H54 (cell line): ENCODE data around the gene RNASEH2A.

Experiments
- DNase-seq: peaks from one replicate; pipeline ENCODE4 v3.0.0; 2011; ENCODE audit warnings: low spot score, mixed read lengths; ENCODE audit not compliant: insufficient read length
- FAIRE-seq: peaks from 3 replicates; lab custom pipeline; 2011; peaks lifted over from hg19 to GRCh38; lab: Jason Lieb, UNC
- POLR2A ChIP-seq: IDR thresholded peaks from 2 replicates; pipeline ENCODE4 v1.6.1; 2011; ENCODE audit warnings: low read depth, mild to moderate bottlenecking, low read length

Gene RNASEH2A

GRCh38 chr19:12806242-12807081 lies at the start of gene RNASEH2A:
Gene RNASEH2A, plus strand, starts transcription at chr19:12806584. Its CDS starts 90 bp downstream, at chr19:12806674.
- DNase-seq (peak; percentile 95), FAIRE-seq (peak; percentile 55)
- peak; percentile 78 for TF ChIP-seq POLR2A

GRCh38 chr19:12757544-12758274 lies 48.7 kb upstream of the RNASEH2A start:
- DNase-seq (peak; percentile 87), FAIRE-seq (no peak)
- no peak for TF ChIP-seq POLR2A

- DNase-seq, result no peak
- no peak for FAIRE-seq
- no peak for TF ChIP-seq POLR2A
Measured at GRCh38 chr19:12759686-12760085, 46.7 kb upstream of the RNASEH2A start.

GRCh38 chr19:12763100-12763499 lies 43.3 kb upstream of the RNASEH2A start:
- no peak for TF ChIP-seq POLR2A
- FAIRE-seq, result no peak
- DNase-seq, result no peak

- DNase-seq (no peak), FAIRE-seq (no peak)
- TF ChIP-seq POLR2A, result no peak
Measured at GRCh38 chr19:12764698-12765097, 41.7 kb upstream of the RNASEH2A start.

- FAIRE-seq (no peak), DNase-seq (peak; percentile 90)
- no peak for TF ChIP-seq POLR2A
Measured at GRCh38 chr19:12766051-12766521, 40.3 kb upstream of the RNASEH2A start.

GRCh38 chr19:12767150-12767549 lies 39.2 kb upstream of the RNASEH2A start:
- DNase-seq (no peak), FAIRE-seq (no peak)
- TF ChIP-seq POLR2A, result no peak

- no peak for TF ChIP-seq POLR2A
- DNase-seq, result no peak
- no peak for FAIRE-seq
Measured at GRCh38 chr19:12767666-12768065, 38.7 kb upstream of the RNASEH2A start.

GRCh38 chr19:12769689-12770088 lies 36.7 kb upstream of the RNASEH2A start:
- DNase-seq (no peak), FAIRE-seq (no peak)
- no peak for TF ChIP-seq POLR2A

- DNase-seq (no peak), FAIRE-seq (no peak)
- no peak for TF ChIP-seq POLR2A
Measured at GRCh38 chr19:12770922-12771321, 35.5 kb upstream of the RNASEH2A start.

GRCh38 chr19:12772323-12772722 lies 34.1 kb upstream of the RNASEH2A start:
- TF ChIP-seq POLR2A, result no peak
- DNase-seq (no peak), FAIRE-seq (no peak)

GRCh38 chr19:12773571-12773970 lies 32.8 kb upstream of the RNASEH2A start:
- no peak for DNase-seq

GRCh38 chr19:12774588-12775555 lies 31.5 kb upstream of the RNASEH2A start, which contains the start of gene HOOK2:
Gene HOOK2, minus strand, starts transcription at chr19:12775552. Its CDS starts 103 bp downstream, at chr19:12775449.
- TF ChIP-seq POLR2A, result peak; percentile 19; the same call in 1 of the 2 replicates
- DNase-seq (no peak), FAIRE-seq (no peak)

More at GRCh38 chr19:12773571-12773970, 32.8 kb upstream of the RNASEH2A start:
- FAIRE-seq, result no peak
- no peak for TF ChIP-seq POLR2A
